Activated gamma-delta T cell treated with Interleukin-2 at 50 U/mL for 16 hours (primary cell): ENCODE data around the gene NLRC3.
"Not testable (repeated sequence)": the region's sequence is repeated elsewhere in the genome, so short reads cannot be mapped to it uniquely, and the experiment has no call there.

Experiments used
- DNase-seq: peaks from one replicate; pipeline ENCODE4 v3.0.0-alpha.2; 2020

Gene NLRC3

DNA sequence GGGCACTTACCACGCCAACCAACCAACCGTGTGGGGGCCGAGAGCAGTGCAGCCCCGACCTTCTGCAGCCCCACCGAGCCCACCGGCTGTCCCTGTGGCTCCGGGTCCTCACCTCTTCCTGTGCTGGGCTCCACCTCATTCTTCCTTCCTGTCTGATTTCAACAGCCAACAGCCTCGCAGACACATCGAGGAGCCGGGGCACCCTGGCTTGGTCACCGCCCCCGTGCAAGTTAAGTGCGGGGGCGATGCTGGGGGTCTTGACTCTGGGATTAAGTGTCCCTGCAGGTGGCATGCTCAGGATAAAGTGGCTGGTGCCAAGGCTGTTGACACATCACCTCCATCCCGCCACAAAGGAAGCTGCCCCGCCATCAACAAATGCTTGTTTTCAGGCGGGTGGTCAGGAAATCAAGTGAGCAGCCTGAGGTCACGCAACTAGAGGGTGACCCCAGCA, at the start of gene NLRC3:
Gene NLRC3, minus strand, starts transcription at position 102 of the 451 bp plus-strand sequence. CDS start 12,367 bp downstream, outside the sequence.
- peak; percentile 64 for DNase-seq

DNA sequence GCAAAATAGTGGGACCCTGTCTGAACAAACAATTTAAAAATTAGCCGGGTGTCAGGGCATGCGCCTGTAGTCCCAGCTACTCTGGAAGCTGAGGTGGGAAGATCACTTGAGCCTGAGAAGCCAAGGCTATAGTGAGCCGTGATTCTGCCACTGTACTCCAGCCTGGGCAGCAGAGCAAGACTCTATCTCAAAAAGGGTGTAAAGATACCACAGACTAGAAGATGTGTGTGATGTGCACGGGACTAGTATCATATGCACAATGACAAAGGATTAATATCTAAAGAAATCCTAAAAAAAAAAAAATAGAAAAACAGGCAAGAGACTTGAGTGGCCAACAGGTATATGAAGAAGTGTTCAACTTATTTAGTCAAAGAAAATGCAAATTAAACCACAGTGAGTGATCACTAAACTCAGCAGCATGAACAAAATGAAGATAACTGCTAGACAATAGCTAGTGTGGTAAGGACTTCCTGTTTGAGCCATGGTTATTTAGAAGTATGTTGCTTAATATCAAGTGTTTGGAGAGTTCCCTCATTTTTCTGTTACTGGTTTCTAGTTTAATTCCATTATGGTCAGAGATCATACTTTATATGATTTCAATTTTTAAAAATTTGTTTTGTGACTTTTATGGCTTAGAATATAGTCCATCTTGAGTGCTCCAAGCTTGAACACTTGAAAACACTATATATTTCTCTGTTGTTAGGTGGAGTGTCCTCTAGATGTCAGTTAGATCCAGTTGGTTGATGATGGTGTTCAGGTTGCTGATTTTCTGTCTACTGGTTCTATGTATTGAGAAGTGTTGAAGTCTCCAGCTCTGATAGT, 48.9 kb upstream of the NLRC3 start:
- DNase-seq = no peak

GRCh38 chr16:3625331-3625730, 48.1 kb upstream of the NLRC3 start:
- no peak for DNase-seq

DNA sequence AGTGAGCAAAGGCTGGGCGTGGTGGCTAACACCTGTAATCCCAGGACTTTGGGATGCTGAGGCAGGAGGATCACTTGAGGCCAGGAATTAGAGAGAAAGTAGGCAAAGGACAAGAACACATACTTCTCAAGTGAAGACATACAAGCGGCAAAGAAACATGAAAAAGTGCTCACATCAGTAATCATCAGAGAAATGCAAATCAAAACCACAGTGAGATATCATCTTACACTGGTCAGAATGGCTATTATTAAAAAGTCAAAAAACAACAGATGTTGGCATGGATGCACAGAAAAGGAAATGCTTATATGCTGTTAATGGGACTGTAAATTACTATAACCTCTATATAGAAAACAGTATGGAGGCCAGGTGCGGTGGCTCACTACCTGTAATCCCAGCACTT, 46.4 kb upstream of the NLRC3 start:
- no peak for DNase-seq

GRCh38 chr16:3618769-3619141, 41.6 kb upstream of the NLRC3 start:
- no peak for DNase-seq

DNA sequence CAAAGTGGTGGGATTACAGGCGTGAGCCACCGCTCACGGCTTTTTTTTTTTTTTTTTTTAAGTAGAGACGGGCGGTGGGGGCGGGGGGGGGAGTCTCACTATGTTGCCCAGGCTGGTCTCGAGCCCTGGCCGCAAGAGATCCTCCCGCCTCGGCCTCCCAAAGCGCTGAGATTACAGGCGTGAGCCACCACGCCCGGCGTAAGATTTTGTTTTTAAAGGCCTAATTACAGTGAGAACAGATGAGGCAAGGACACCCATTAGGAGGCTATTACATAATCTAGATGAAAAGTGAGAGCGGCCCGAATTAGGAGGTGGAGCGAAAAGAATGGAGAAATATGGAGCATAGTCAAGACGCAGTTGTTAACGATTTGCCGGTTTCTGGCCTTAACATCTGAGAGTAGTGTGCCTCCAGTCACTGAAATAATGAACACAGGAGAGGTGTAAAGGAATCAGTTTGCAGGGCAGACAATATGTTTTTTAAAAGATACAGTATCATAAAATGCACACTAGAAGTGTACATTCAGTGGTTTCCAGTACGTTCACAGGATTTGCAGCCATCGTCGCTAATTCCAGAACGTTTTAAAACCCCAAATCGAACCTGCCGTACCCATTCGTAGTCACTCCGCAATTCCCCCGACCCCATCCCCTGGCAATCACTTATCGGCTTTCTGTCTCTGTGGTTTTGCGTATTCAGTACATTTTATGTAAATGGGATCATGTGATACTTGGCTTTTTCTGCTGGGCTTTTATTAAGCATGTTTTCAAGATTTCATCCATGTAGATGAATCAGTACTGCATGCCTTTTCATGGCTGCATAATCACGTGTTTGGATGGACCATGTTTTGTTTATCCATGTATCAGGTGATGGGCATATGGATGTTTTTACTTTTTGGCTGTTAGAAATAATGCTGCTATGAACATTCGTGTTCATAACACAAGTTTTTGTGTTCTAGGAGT, 35.6 kb upstream of the NLRC3 start:
- DNase-seq = no peak

DNA sequence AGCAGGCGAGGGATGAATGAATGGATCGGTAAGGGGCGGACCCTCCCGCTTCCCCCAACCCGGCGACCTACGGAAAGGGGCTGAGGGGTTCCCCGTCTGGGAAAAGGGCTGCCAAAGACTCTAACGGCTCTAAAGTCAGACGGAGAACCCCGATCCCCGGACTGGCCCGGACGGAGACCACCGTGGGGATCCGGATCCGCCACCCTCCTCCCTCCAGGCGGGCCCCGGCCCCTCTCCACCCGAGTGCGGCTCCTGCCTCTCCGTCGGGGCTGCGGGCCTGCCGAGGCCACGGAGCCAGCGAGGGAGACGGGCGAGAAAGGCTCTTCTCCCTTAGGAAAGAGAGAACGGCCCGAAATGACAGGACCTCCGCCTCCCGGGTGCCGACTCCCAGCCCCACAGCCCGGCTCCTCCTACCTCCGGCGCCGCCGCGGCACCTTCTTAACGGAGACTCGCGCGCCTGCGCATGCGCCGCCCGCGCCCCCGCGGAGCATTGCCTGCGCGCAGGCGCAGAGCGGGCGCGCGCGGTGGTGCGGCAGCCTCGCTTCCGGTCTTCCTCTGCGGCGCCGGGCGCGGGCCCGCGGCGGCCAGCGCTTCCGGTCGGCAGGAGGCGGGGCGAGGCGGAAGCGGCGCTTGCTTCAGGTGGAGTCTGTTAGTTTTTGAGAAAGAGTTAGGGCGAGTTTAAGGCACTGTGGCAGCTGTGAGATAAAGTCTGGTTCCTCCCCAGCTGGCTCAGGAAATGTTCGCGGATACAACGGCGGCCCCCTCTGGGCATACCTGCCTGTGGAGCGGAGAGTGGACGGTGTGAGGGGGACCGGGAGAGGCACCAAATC, 34.2 kb upstream of the NLRC3 start, which contains the start of gene SLX4:
Gene SLX4, minus strand, starts transcription at position 461 of the 830 bp plus-strand sequence. CDS start 2,642 bp downstream, outside the sequence.
- DNase-seq = peak; percentile 89

- no peak for DNase-seq
Observed at GRCh38 chr16:3610698-3611145, 33.5 kb upstream of the NLRC3 start.

- DNase-seq = no peak
Observed at GRCh38 chr16:3609895-3610697, 32.9 kb upstream of the NLRC3 start.

DNA sequence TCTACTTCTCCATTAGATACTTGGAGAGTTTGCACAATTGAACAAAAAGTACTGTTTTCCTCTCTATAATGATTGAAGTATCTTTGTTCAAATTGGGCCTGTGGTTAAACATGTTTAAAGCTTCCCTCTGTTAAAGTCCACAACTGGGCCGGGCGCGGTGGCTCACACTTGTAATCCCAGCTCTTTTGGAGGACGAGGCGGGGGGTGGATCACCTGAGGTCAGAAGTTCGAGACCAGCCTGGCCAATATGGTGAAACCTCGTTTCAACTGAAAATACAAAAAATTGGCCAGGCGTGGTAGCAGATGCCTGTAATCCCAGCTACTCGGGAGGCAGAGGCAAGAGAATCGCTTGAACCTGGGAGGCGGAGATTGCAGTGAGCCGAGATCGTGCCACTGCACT, 31.8 kb upstream of the NLRC3 start:
- DNase-seq = not testable (repeated sequence)

DNA sequence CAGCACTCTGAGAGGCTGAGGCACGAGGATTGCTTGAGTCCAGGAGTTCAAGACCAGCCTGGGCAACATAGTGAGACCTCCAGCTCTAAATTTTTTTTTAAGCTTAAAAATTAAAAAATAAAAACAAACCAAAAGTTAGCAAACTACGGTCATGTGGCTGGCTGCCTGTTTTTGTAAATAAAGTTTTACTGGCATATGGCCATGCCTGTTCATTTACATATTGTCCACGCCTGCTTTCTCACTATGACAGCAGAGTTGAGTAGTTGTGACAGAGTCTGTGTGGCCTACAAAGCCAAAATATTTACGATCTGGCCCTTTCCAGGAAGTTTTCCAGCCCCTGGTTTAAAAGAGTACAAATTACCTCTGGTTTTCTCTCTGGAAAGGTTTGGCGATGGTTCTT, 30.9 kb upstream of the NLRC3 start:
- no peak for DNase-seq

- no peak for DNase-seq
Observed at GRCh38 chr16:3607634-3608033, 30.4 kb upstream of the NLRC3 start.

GRCh38 chr16:3607161-3607560, 30.0 kb upstream of the NLRC3 start:
- no peak for DNase-seq

GRCh38 chr16:3606441-3606840, 29.2 kb upstream of the NLRC3 start:
- DNase-seq = no peak

DNA sequence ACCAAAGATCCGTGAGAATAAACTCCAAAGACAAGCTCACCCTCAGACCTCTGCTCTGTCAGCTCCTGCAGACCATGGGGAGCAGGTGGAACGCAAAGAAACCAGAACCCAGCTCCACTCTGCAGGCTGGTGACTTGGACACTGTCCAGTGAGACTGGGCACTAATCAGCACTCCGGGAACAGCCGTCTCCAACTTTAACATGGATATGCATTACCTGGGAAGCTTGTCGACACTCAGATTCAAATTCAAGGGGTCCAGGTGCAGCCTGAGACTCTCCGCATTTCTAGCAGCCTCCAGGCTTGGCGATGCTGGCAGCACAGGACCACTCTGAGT, 25.1 kb upstream of the NLRC3 start:
- DNase-seq = no peak

- DNase-seq = no peak
Observed at GRCh38 chr16:3601614-3602319, 24.6 kb upstream of the NLRC3 start.

- DNase-seq = no peak
Observed at GRCh38 chr16:3599922-3600321, 22.7 kb upstream of the NLRC3 start.

GRCh38 chr16:3599121-3599520, 21.9 kb upstream of the NLRC3 start:
- no peak for DNase-seq

GRCh38 chr16:3598236-3598635, 21.0 kb upstream of the NLRC3 start:
- DNase-seq = no peak

- no peak for DNase-seq
Observed at GRCh38 chr16:3597676-3598075, 20.5 kb upstream of the NLRC3 start.

DNA sequence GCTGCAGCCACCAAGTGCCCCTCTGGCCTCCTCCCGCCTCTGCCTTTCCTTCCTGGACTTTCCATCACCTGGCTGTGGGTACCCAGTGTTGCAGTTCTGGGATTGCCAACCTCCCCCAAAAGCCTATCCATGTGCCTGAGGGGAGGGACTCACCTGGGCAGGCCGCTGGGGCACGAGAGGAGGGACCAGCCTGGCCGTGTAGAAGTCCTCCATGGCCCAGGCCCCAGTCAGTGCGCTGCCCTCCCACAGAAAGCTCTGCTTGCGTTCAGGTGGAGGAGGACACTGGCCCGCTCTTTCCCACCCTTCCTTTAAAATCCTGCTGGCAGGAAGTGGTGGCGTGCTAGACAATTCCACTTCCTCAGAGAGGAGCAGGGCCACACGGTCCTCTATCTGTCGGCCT, 20.0 kb upstream of the NLRC3 start:
- no peak for DNase-seq
